Transverse colon (tissue), 4 donors: ENCODE data around the gene USP14. TPM values are rescaled to one million over a fixed set of nuclear protein-coding genes. Genes with fewer than 3 reads are reported as not detected.

ENCODE experiments used
- DNase-seq: peaks from one replicate; pipeline ENCODE4 v3.0.0-alpha.2; 2019
- H3K27ac ChIP-seq, 4 donors: fragments of 200-600 bp; sonication (generic); 2 replicates each; pipeline ENCODE4 v1.5.1; 2016 to 2018; ENCODE audit warnings: inconsistent platforms in 4 of 4
- H3K27me3 ChIP-seq: fragments of 200-600 bp; sonication (generic); 2 replicates; pipeline ENCODE4 v1.5.1; 2017; ENCODE audit warnings: inconsistent platforms
- H3K36me3 ChIP-seq, 4 donors: fragments of 200-600 bp; sonication (generic); 2 replicates each; pipeline ENCODE4 v1.5.1; 2017 to 2019; ENCODE audit warnings: inconsistent platforms in 4 of 4
- H3K4me1 ChIP-seq, 4 donors: fragments of 200-600 bp; sonication (generic); 2 replicates each; pipeline ENCODE4 v1.5.1; 2017 to 2020; ENCODE audit warnings: inconsistent platforms in 4 of 4
- H3K4me3 ChIP-seq, 4 donors: fragments of 200-600 bp; sonication (generic); 1 replicate in 1 of 4; 2 replicates in 3 of 4; pipeline versions ENCODE4 v1.5.1 to v1.6.1; 2017 to 2019; ENCODE audit warnings: inconsistent platforms in 4 of 4
- H3K9me3 ChIP-seq, 2 donors: fragments of 200-600 bp; sonication (generic); 2 replicates each; pipeline ENCODE4 v1.5.1; 2017 to 2019; ENCODE audit warnings: inconsistent platforms in 2 of 2
- CTCF ChIP-seq, 5 experiments: fragments of 200-600 bp in 3 of 5; fragments of 450-650 bp in 2 of 5; sonication (generic) in 3 of 5; IDR thresholded peaks; 1 replicate in 2 of 5; 2 replicates in 3 of 5; pipeline ENCODE4 v1.5.1; 2016 to 2017; ENCODE audit warnings: antibody characterized with exemption in 5 of 5, inconsistent platforms in 3 of 5, mild to moderate bottlenecking in 2 of 5, moderate library complexity in 1 of 5
- EP300 ChIP-seq: sonication (generic); formaldehyde crosslinking; IDR thresholded peaks from one replicate; pipeline ENCODE4 v1.6.1; 2017; ENCODE audit warnings: antibody characterized with exemption, low read depth
- POLR2A ChIP-seq: fragments of 450-650 bp; IDR thresholded peaks from one replicate; pipeline ENCODE4 v1.6.1; 2016; ENCODE audit warnings: antibody characterized with exemption, mild to moderate bottlenecking, moderate library complexity
- POLR2AphosphoS5 ChIP-seq, 3 donors: sonication (generic); formaldehyde crosslinking; IDR thresholded peaks; one replicate each; pipeline ENCODE4 v1.6.1; 2016; ENCODE audit warnings: antibody characterized with exemption in 3 of 3
- WGBS, 2 donors: methylation state at CpG; one replicate each; pipeline ENCODE4 v1.1.5; 2018; ENCODE audit warnings: low coverage in 1 of 2; 5-methylcytosine and 5-hydroxymethylcytosine counted together
- in situ Hi-C, 4 donors: fragments of 200-750 bp; cut with MboI; loops; one replicate each; pipeline versions ENCODE4 v1.15.0 to v1.15.1; 2017; ENCODE audit warnings: low sequenced_read_pairs in 3 of 4, low pct_ligation_motif_present in 1 of 4, low pct_unique_long_range_greater_than_20kb in 1 of 4
- intact Hi-C: fragments of 100-400 bp; cut with DNase I; formaldehyde crosslinking; loops from one replicate; pipeline ENCODE4 v1.15.1; 2023; ENCODE audit warnings: low total_unique reads
- total RNA-seq, 4 donors: library from RNA; depleted of rRNA; stranded (reverse); fragments of >200 nt; gene quantifications; one replicate each; pipeline ENCODE4 v1.1.0, GENCODE V29; 2016

Gene USP14
- total RNA-seq, 4 donors from 2014 or later: 14.6 to 52.7 (median 21.3) TPM

GRCh38 chr18:183769-184168 lies 25.4 kb downstream of the USP14 start:
- H3K4me1 ChIP-seq: peaks cover 0 to 11% (median 0%) of the 10 kb centered on the region in 4 donors
- no peak overlapping the region for H3K27ac ChIP-seq
- intact Hi-C loops: no loop called here
- TF ChIP-seq EP300 (no peak), POLR2A (no peak), CTCF (IDR thresholded peaks at IDR 0.05) (no peak), POLR2AphosphoS5 (IDR thresholded peaks at IDR 0.05) (no peak)
- WGBS, 2 donors: 81 to 100% methylated on average over 1 of the region's 1 CpG
- no peak for DNase-seq
- H3K36me3 ChIP-seq: peaks cover 0 to 25% (median 3%) of the 10 kb centered on the region in 4 donors
- H3K9me3 ChIP-seq: no peaks in the 10 kb centered on the region
- no peak overlapping the region for H3K4me3 ChIP-seq
- H3K27me3 ChIP-seq: no peaks in the 10 kb centered on the region
- in situ Hi-C loops: no loop called here

GRCh38 chr18:189254-189653 lies 30.9 kb downstream of the USP14 start:
- intact Hi-C loops: no loop called here
- Histone ChIP-seq H3K4me3 (no peak overlapping the region), H3K27ac (no peak overlapping the region), H3K9me3 (no peaks in the 10 kb centered on the region), H3K27me3 (no peaks in the 10 kb centered on the region), H3K4me1 (peaks cover 0 to under 1% (median 0%) of the 10 kb centered on the region in 4 donors), H3K36me3 (no peaks in the 10 kb centered on the region)
- 93% methylated on average over 5 of the region's 5 CpGs; no CpG with 5 or more reads in 1 of the 2 donors for WGBS, 2 donors
- in situ Hi-C loops: no loop called here
- no peak for DNase-seq
- TF ChIP-seq POLR2AphosphoS5 (IDR thresholded peaks at IDR 0.05) (no peak), CTCF (IDR thresholded peaks at IDR 0.05) (no peak), POLR2A (no peak), EP300 (no peak)

GRCh38 chr18:191725-192124 lies 33.4 kb downstream of the USP14 start:
- no peaks in the 10 kb centered on the region for H3K27me3 ChIP-seq
- TF ChIP-seq POLR2A (no peak), EP300 (no peak), POLR2AphosphoS5 (IDR thresholded peaks at IDR 0.05) (no peak), CTCF (IDR thresholded peaks at IDR 0.05) (no peak)
- 100% methylated on average over 1 of the region's 1 CpG for WGBS, 2 donors
- no peaks in the 10 kb centered on the region for H3K4me1 ChIP-seq
- in situ Hi-C loops: no loop called here
- no peak overlapping the region for H3K27ac ChIP-seq
- intact Hi-C loops: no loop called here
- H3K9me3 ChIP-seq: no peaks in the 10 kb centered on the region
- H3K4me3 ChIP-seq: no peak overlapping the region
- H3K36me3 ChIP-seq: peaks cover 0 to under 1% (median 0%) of the 10 kb centered on the region in 4 donors
- DNase-seq: no peak

- Histone ChIP-seq H3K27ac (no peak overlapping the region), H3K4me1 (no peaks in the 10 kb centered on the region), H3K4me3 (no peak overlapping the region), H3K36me3 (peaks cover 0 to 8% (median 2%) of the 10 kb centered on the region in 4 donors), H3K27me3 (no peaks in the 10 kb centered on the region), H3K9me3 (no peaks in the 10 kb centered on the region)
- TF ChIP-seq CTCF (IDR thresholded peaks at IDR 0.05) (no peak), EP300 (no peak), POLR2AphosphoS5 (IDR thresholded peaks at IDR 0.05) (no peak), POLR2A (no peak)
- intact Hi-C loops (no loop called here), in situ Hi-C loops (no loop called here)
- 88 to 95% methylated on average over 7 of the region's 7 CpGs for WGBS, 2 donors
- no peak for DNase-seq
Observed at GRCh38 chr18:192801-193200, 34.4 kb downstream of the USP14 start.
